H9 (cell line): ENCODE data around the gene USP26. TPM values are rescaled to one million over a fixed set of nuclear protein-coding genes. Genes with fewer than 3 reads are reported as not detected.

Source experiments
- DNase-seq: peaks from one replicate; pipeline ENCODE4 v3.0.0-alpha.2; 2017
- H2AFZ ChIP-seq: one replicate; pipeline ENCODE4 v1.6.1; 2013; ENCODE audit warnings: mild to moderate bottlenecking, low read length, control low read depth, moderate library complexity
- H2AK5ac ChIP-seq: 2 replicates; pipeline ENCODE4 v1.6.1; 2013; ENCODE audit warnings: low read length, control low read depth, mixed read lengths; ENCODE audit not compliant: insufficient read length
- H2BK120ac ChIP-seq: one replicate; pipeline ENCODE4 v1.6.1; 2013; ENCODE audit warnings: low read depth, mild to moderate bottlenecking, low read length, control low read depth, inconsistent platforms; ENCODE audit not compliant: poor library complexity, severe bottlenecking
- H2BK12ac ChIP-seq: 2 replicates; pipeline ENCODE4 v1.6.1; 2013; ENCODE audit warnings: low read length, control low read depth, mixed read lengths, low read depth; ENCODE audit not compliant: insufficient read length
- H2BK15ac ChIP-seq: 2 replicates; pipeline ENCODE4 v1.6.1; 2013; ENCODE audit warnings: low read depth, low read length, control low read depth
- H2BK20ac ChIP-seq: one replicate; pipeline ENCODE4 v1.6.1; 2013; ENCODE audit warnings: low read depth, mild to moderate bottlenecking, low read length, control low read depth, inconsistent platforms; ENCODE audit not compliant: poor library complexity, severe bottlenecking
- H2BK5ac ChIP-seq: 2 replicates; pipeline ENCODE4 v1.6.1; 2013; ENCODE audit warnings: low read length, control low read depth, mixed read lengths; ENCODE audit not compliant: insufficient read length
- H3K14ac ChIP-seq: 2 replicates; pipeline ENCODE4 v1.6.1; 2013; ENCODE audit warnings: low read length, control low read depth; ENCODE audit not compliant: insufficient read depth
- H3K18ac ChIP-seq: 2 replicates; pipeline ENCODE4 v1.6.1; 2013; ENCODE audit warnings: low read depth, mild to moderate bottlenecking, mixed read lengths, low read length, control low read depth; ENCODE audit not compliant: insufficient read length
- H3K23ac ChIP-seq: 2 replicates; pipeline ENCODE4 v1.6.1; 2013; ENCODE audit warnings: low read length, control low read depth, mixed read lengths, low read depth; ENCODE audit not compliant: insufficient read length
- H3K23me2 ChIP-seq: 2 replicates; pipeline ENCODE4 v1.6.1; 2013; ENCODE audit warnings: low read depth, mild to moderate bottlenecking, mixed read lengths, low read length, control low read depth; ENCODE audit not compliant: insufficient read length, poor library complexity, severe bottlenecking
- H3K27ac ChIP-seq: 2 replicates; pipeline ENCODE4 v1.5.1; 2013; ENCODE audit warnings: low read length, control low read depth, mixed read lengths, low read depth; ENCODE audit not compliant: insufficient read length
- H3K27me3 ChIP-seq: 2 replicates; pipeline ENCODE4 v1.6.1; 2013; ENCODE audit warnings: low read length, control low read depth, inconsistent platforms; ENCODE audit not compliant: insufficient read depth
- H3K4ac ChIP-seq: 2 replicates; pipeline ENCODE4 v1.6.1; 2013; ENCODE audit warnings: low read depth, mild to moderate bottlenecking, control low read depth, inconsistent platforms, low read length, moderate library complexity
- H3K4me1 ChIP-seq: 2 replicates; pipeline ENCODE4 v1.6.1; 2013; ENCODE audit warnings: low read length, control low read depth, inconsistent platforms; ENCODE audit not compliant: insufficient read depth
- H3K4me2 ChIP-seq: 2 replicates; pipeline ENCODE4 v1.6.1; 2013; ENCODE audit warnings: low read length, control low read depth, mixed read lengths; ENCODE audit not compliant: insufficient read length, insufficient read depth
- H3K56ac ChIP-seq: 2 replicates; pipeline ENCODE4 v1.6.1; 2013; ENCODE audit warnings: low read depth, mild to moderate bottlenecking, mixed read lengths, low read length, control low read depth; ENCODE audit not compliant: insufficient read length
- H3K79me1 ChIP-seq: 2 replicates; pipeline ENCODE4 v1.6.1; 2013; ENCODE audit warnings: low read depth, mild to moderate bottlenecking, moderate library complexity, low read length, control low read depth, inconsistent platforms; ENCODE audit not compliant: insufficient read depth, poor library complexity, severe bottlenecking
- H3K79me2 ChIP-seq: 2 replicates; pipeline ENCODE4 v1.6.1; 2013; ENCODE audit warnings: low read length, control low read depth, inconsistent platforms; ENCODE audit not compliant: insufficient read depth
- H3K9ac ChIP-seq: 2 replicates; pipeline ENCODE4 v1.6.1; 2013; ENCODE audit warnings: low read length, control low read depth, mixed read lengths; ENCODE audit not compliant: insufficient read length; ENCODE audit errors: extremely low read depth
- H3K9me3 ChIP-seq: one replicate; pipeline ENCODE4 v1.6.1; 2013; ENCODE audit warnings: low read depth, low read length, inconsistent platforms; ENCODE audit not compliant: control insufficient read depth
- H3T11ph ChIP-seq: one replicate; pipeline ENCODE4 v1.6.1; 2013; ENCODE audit warnings: mild to moderate bottlenecking, low read length, control low read depth, inconsistent platforms
- H4K20me1 ChIP-seq: one replicate; pipeline ENCODE4 v1.6.1; 2013; ENCODE audit not compliant: control insufficient read depth, insufficient read length, insufficient read depth
- H4K5ac ChIP-seq: 2 replicates; pipeline ENCODE4 v1.6.1; 2013; ENCODE audit warnings: low read depth, mild to moderate bottlenecking, mixed read lengths, low read length, control low read depth; ENCODE audit not compliant: insufficient read length
- H4K8ac ChIP-seq: replicated peaks from 2 replicates; pipeline ENCODE4 v1.6.1; 2013; ENCODE audit warnings: low read length, control low read depth, mixed read lengths, low read depth; ENCODE audit not compliant: insufficient read length
- H4K91ac ChIP-seq: 2 replicates; pipeline ENCODE4 v1.6.1; 2013; ENCODE audit warnings: low read depth, mild to moderate bottlenecking, moderate library complexity, mixed read lengths, low read length, control low read depth; ENCODE audit not compliant: insufficient read length
- H3K27ac Mint-ChIP-seq, 3 experiments: 2 replicates in 2 of 3; 3 replicates in 1 of 3; pipeline ENCODE4 v1.8.0; 2020 to 2021; ENCODE audit warnings: mixed read lengths in 3 of 3, mild to moderate bottlenecking in 1 of 3, moderate library complexity in 1 of 3
- H3K27me3 Mint-ChIP-seq: 2 replicates; pipeline ENCODE4 v1.8.0; 2021; ENCODE audit warnings: low read depth, mild to moderate bottlenecking, moderate library complexity, mixed read lengths
- H3K36me3 Mint-ChIP-seq, 3 experiments: 2 replicates in 2 of 3; 3 replicates in 1 of 3; pipeline ENCODE4 v1.8.0; 2020 to 2021; ENCODE audit warnings: low read depth in 3 of 3, mixed read lengths in 3 of 3; ENCODE audit not compliant: insufficient read depth in 1 of 3
- H3K4me1 Mint-ChIP-seq, 2 experiments: 2 replicates each; pipeline ENCODE4 v1.8.0; 2020; ENCODE audit warnings: mixed read lengths in 2 of 2
- H3K4me3 Mint-ChIP-seq, 2 experiments: 2 replicates in 1 of 2; 3 replicates in 1 of 2; pipeline ENCODE4 v1.8.0; 2020 to 2021; ENCODE audit warnings: mild to moderate bottlenecking in 2 of 2, mixed read lengths in 2 of 2, moderate library complexity in 1 of 2
- H3K9me3 Mint-ChIP-seq, 2 experiments: 2 replicates in 1 of 2; 3 replicates in 1 of 2; pipeline ENCODE4 v1.8.0; 2020; ENCODE audit warnings: mild to moderate bottlenecking in 2 of 2, mixed read lengths in 2 of 2, moderate library complexity in 1 of 2
- CTCF ChIP-seq: fragments of 200-600 bp; sonication (generic); conservative IDR thresholded peaks from 3 replicates; pipeline ENCODE4 v1.8.0; 2021; ENCODE audit warnings: antibody characterized with exemption, mild to moderate bottlenecking
- WGBS: extraction: QIAGEN DNeasy Blood & Tissue Kit; methylation state at CpG from one replicate; pipeline ENCODE4 v1.1.7; 2013; ENCODE audit warnings: missing lambda C conversion rate, low lambda C conversion rate, mixed read lengths; ENCODE audit not compliant: insufficient read length; ENCODE audit errors: extremely low coverage; 5-methylcytosine and 5-hydroxymethylcytosine counted together
- total RNA-seq: library from RNA; stranded (reverse); gene quantifications from 2 replicates; pipeline ENCODE4 v1.2.1, GENCODE V29; 2021

USP26 gene
- total RNA-seq, 1 experiment from 2014 or later, result not detected

DNA sequence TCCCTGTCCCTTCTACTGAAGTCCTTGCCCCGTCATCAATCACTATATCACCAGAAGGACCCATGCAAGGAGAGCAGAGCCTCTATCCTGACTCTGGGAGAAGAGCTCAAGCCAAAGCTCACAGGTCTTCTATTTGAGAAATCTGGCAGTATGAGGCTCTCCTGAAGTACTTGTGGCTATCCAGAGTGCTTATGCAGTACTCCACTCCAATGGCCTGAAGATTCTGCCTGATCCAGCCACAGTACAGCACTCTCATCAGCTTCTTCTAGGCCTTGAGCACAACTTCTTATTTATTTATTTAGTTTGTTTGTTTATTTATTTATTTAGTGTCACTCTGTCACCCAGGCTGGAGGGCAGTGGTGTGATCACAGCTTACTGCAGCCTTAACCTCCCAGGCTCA, 13.0 kb downstream of the USP26 start:
- H2BK20ac ChIP-seq, result no peak overlapping the region
- no peak overlapping the region for H2AK5ac ChIP-seq
- no peak for TF ChIP-seq CTCF
- no peak for DNase-seq
- H3K9me3 ChIP-seq, result no peaks in the 10 kb centered on the region
- H2BK5ac ChIP-seq, result no peak overlapping the region
- H3K18ac ChIP-seq, result no peak overlapping the region
- no peak overlapping the region for H4K91ac ChIP-seq
- no peak overlapping the region for H3K9ac ChIP-seq
- no peaks in the 10 kb centered on the region for H3K79me1 ChIP-seq
- no peak overlapping the region for H2BK120ac ChIP-seq
- H3K79me2 ChIP-seq, result no peaks in the 10 kb centered on the region
- no peaks in the 10 kb centered on the region for H3K4me1 Mint-ChIP-seq
- H3K4me2 ChIP-seq, result no peak overlapping the region
- H4K8ac ChIP-seq, result no peak overlapping the region
- no peak overlapping the region for H3K4ac ChIP-seq
- no peaks in the 10 kb centered on the region for H3K36me3 Mint-ChIP-seq
- no peak overlapping the region for H2AFZ ChIP-seq
- H3K14ac ChIP-seq, result no peak overlapping the region
- no peak overlapping the region for H2BK12ac ChIP-seq
- no peak overlapping the region for H3T11ph ChIP-seq
- no peak overlapping the region for H4K5ac ChIP-seq
- H3K56ac ChIP-seq, result no peak overlapping the region
- H4K20me1 ChIP-seq, result no peaks in the 10 kb centered on the region
- H3K4me1 ChIP-seq, result no peaks in the 10 kb centered on the region
- H3K9me3 Mint-ChIP-seq, result no peaks in the 10 kb centered on the region
- H3K4me3 Mint-ChIP-seq, result no peak overlapping the region
- H3K23ac ChIP-seq, result no peak overlapping the region
- peak overlapping the region in 1 of 3 experiments; percentile 3; a peak in 1 of 7 replicates for H3K27ac Mint-ChIP-seq
- peaks cover 2% of the 10 kb centered on the region for H3K27me3 Mint-ChIP-seq
- no peaks in the 10 kb centered on the region for H3K27me3 ChIP-seq
- no peak overlapping the region for H2BK15ac ChIP-seq
- no peak overlapping the region for H3K27ac ChIP-seq
- WGBS, result no CpG with 5 or more reads among the region's 1 CpG
- no peaks in the 10 kb centered on the region for H3K23me2 ChIP-seq
